ENCODE data around the gene GATAD2B.

- TF ChIP-seq CTCF (IDR thresholded peaks at IDR 0.05 in 8 of 11, conservative IDR thresholded peaks at IDR 0.05 in 3 of 11) (no peak), POLR2AphosphoS5 (IDR thresholded peaks at IDR 0.05) (peak; percentile 93 to 97 (median 94))
Observed at GRCh38 chr1:153945795-153946621, 23.2 kb upstream of the GATAD2B start.
